GM12891 (cell line): ENCODE results near the gene CYFIP2.
A peak's percentile ranks its signal among the peaks of the same experiment; 100 is the strongest.

Experiments
- PAX5 ChIP-seq: IDR thresholded peaks from 2 replicates; pipeline ENCODE4 v1.6.1; 2011; ENCODE audit warnings: low read length, moderate library complexity, mild to moderate bottlenecking; ENCODE audit not compliant: insufficient read depth, severe bottlenecking
- POLR2A ChIP-seq: IDR thresholded peaks from 2 replicates; pipeline ENCODE4 v1.6.1; 2011; ENCODE audit warnings: low read depth, low read length, control low read depth
- POLR2AphosphoS5 ChIP-seq: IDR thresholded peaks from 2 replicates; pipeline ENCODE4 v1.6.1; 2011; ENCODE audit warnings: low read depth, low read length, control low read depth
- POU2F2 ChIP-seq: IDR thresholded peaks from 2 replicates; pipeline ENCODE4 v1.6.1; 2011; ENCODE audit warnings: low read depth, mild to moderate bottlenecking, control low read depth, low read length, moderate library complexity
- SPI1 ChIP-seq: IDR thresholded peaks from 2 replicates; pipeline ENCODE4 v1.6.1; 2011; ENCODE audit warnings: low read depth, low read length, control low read depth
- TAF1 ChIP-seq: IDR thresholded peaks from 2 replicates; pipeline ENCODE4 v1.6.1; 2011; ENCODE audit warnings: low read depth, low read length, control low read depth

GRCh38 chr5:157290981-157291711 is 25.2 kb downstream of the CYFIP2 start:
- no peak for TF ChIP-seq POLR2A
- no peak for TF ChIP-seq POLR2AphosphoS5
- TF ChIP-seq TAF1, result no peak
- no peak for TF ChIP-seq POU2F2
- peak; percentile 95 for TF ChIP-seq SPI1
- TF ChIP-seq PAX5, result no peak
